ENCODE results near the gene FARS2. TPM values are rescaled to one million over a fixed set of nuclear protein-coding genes. Genes with fewer than 3 reads are reported as not detected.

The FARS2 gene
- total and polyA plus RNA-seq, 9 of the 15 experiments (the other 6 are each of a cell fraction or from before 2014, with no cell fraction given), result 16.5 to 62.2 (median 27.0) TPM

- H4K20me1 ChIP-seq (replicated peaks; ENCODE audit: control insufficient read depth, insufficient read depth, low read length), result 0 out of 2 replicates have a peak, but pooled peaks cover 8% of the 10 kb centered on the region
- intact Hi-C loops (cut with micrococcal nuclease), result loop anchor here (5.0 kb wide), 1 partner anchor 162 kb away; no protein-coding TSS in a partner anchor
- FAIRE-seq, result no peak
- H3K9ac ChIP-seq (ENCODE audit: insufficient read depth in 1 of 2, low read depth in 2 of 2, low read length in 2 of 2), result no peak overlapping the region
- no peak overlapping the region for H3K4me2 ChIP-seq (ENCODE audit: insufficient read depth, low read length)
- no peak overlapping the region for H3K27ac ChIP-seq (ENCODE audit: extremely low read depth, low read depth, low read length)
- H3K9me1 ChIP-seq (ENCODE audit: control insufficient read depth, insufficient read depth, low read length), result peaks cover 3% of the 10 kb centered on the region
- POLR2A ChIA-PET, result interaction anchor here (0.7 to 2.8 kb wide), 5 partner anchors 11 to 546 kb away, joined by 3 to 14 read pairs (median 4); no protein-coding TSS in a partner anchor
- no peak for DNase-seq (ENCODE audit: extremely low read depth in 1 of 4, low spot score in 3 of 4)
- CTCF ChIA-PET (ENCODE audit: low intra/inter-chr PET ratio), result no interaction called here
- H3K79me2 ChIP-seq (ENCODE audit: control insufficient read depth, insufficient read depth, low read length), result no peaks in the 10 kb centered on the region
- BruUV-seq (replicated peaks), result no TSS peak
- ATAC-seq, result no peak
- peaks cover 41% of the 10 kb centered on the region for H3K36me3 ChIP-seq (ENCODE audit: control insufficient read depth, insufficient read depth, low read length)
- H3K9me3 ChIP-seq (replicated peaks; ENCODE audit: control insufficient read depth, insufficient read depth, low read depth, low read length), result no peaks in the 10 kb centered on the region
- WGBS (ENCODE audit: insufficient coverage, low coverage, missing lambda C conversion rate), result 72% methylated on average over 5 of the region's 5 CpGs
- in situ Hi-C loops (cut with MboI), result no loop called here
- peaks cover 0 to 12% of the 10 kb centered on the region in 2 experiments; a peak in 3 of 5 replicates for H3K4me1 ChIP-seq (replicated peaks in 1 of 2; ENCODE audit: control insufficient read depth in 2 of 2, insufficient read depth in 2 of 2, low read length in 2 of 2)
- no peaks in the 10 kb centered on the region for H3K27me3 ChIP-seq (ENCODE audit: control insufficient read depth in 2 of 2, insufficient read depth in 2 of 2, low read length in 2 of 2)
- H2AFZ ChIP-seq (ENCODE audit: low read depth, low read length), result no peak overlapping the region
- H3K4me3 ChIP-seq, result no peak overlapping the region
- TF ChIP-seq ZNF79 (CRISPR knock-in tag; IDR thresholded peaks at IDR 0.05; ENCODE audit: low read depth) (no peak), CHAMP1 (IDR thresholded peaks at IDR 0.05) (no peak), XRCC4 (IDR thresholded peaks at IDR 0.05; ENCODE audit: extremely low read depth, insufficient read depth, insufficient read length) (no peak), ADNP (tag; IDR thresholded peaks at IDR 0.05) (no peak), NR4A1 (CRISPR knock-in tag; IDR thresholded peaks at IDR 0.05) (no peak), NR4A1 (tag; IDR thresholded peaks at IDR 0.05) (no peak), PKNOX1 (IDR thresholded peaks at IDR 0.05) (no peak), KLF10 (CRISPR knock-in tag; IDR thresholded peaks at IDR 0.05) (no peak), CC2D1A (IDR thresholded peaks at IDR 0.05) (no peak), HEY1 (CRISPR knock-in tag; IDR thresholded peaks at IDR 0.05; ENCODE audit: borderline replicate concordance) (no peak), ZNF778 (CRISPR knock-in tag; IDR thresholded peaks at IDR 0.05) (no peak), ZKSCAN8 (CRISPR knock-in tag; IDR thresholded peaks at IDR 0.05) (no peak), BHLHE40 (IDR thresholded peaks at IDR 0.05; ENCODE audit: low read length) (no peak), HDAC3 (IDR thresholded peaks at IDR 0.05; ENCODE audit: borderline replicate concordance, partially characterized antibody) (no peak), GATAD2A (IDR thresholded peaks at IDR 0.05) (no peak), POU5F1 (IDR thresholded peaks at IDR 0.05; ENCODE audit: borderline replicate concordance, low read depth, low read length, partially characterized antibody) (no peak), ZNF639 (CRISPR knock-in tag; conservative IDR thresholded peaks at IDR 0.05 in 1 of 2, IDR thresholded peaks at IDR 0.05 in 1 of 2) (no peak)
Observed at GRCh38 chr6:5219011-5219691, 42.2 kb upstream of the FARS2 start.
